GM19468 (cell line): ENCODE results near the gene CCDC182.

Experiments
- ATAC-seq: cut with Tn5 transposase; IDR thresholded peaks from one replicate; pipeline ENCODE4 v1.9.1; 2021; ENCODE audit warnings: mild to moderate bottlenecking, moderate library complexity, moderate number of reproducible peaks; ENCODE audit not compliant: unreplicated experiment; ENCODE audit errors: extremely low read depth

CCDC182 gene

DNA sequence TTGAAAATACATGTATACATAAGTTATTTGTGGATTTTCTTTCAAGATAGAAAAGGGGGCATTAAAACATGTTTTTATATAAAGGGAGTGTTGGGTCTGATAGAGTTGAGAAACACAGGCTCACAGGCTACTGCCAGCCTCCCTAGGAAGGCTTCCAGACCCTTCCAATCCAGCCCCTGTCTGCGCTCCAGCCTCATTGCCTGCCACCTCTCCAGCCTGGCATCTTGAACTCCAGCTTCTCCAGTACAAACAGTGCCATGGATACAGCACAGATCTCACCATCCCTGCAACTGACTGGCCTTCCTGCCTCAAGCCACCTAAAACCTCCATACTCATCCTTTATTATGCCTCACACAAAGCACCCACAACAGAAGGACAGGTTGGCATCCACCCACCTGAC lies 40.7 kb downstream of the CCDC182 start:
- ATAC-seq, result no peak

GRCh38 chr17:57703273-57703672 lies 41.8 kb downstream of the CCDC182 start:
- no peak for ATAC-seq

- no peak for ATAC-seq
These were observed 44.0 kb downstream of the CCDC182 start for GRCh38 chr17:57701124-57701523.

GRCh38 chr17:57699751-57700219 lies 45.3 kb downstream of the CCDC182 start:
- ATAC-seq, result no peak

GRCh38 chr17:57697891-57698711 lies 47.0 kb downstream of the CCDC182 start:
- ATAC-seq, result no peak

- ATAC-seq, result no peak
These were observed 47.9 kb downstream of the CCDC182 start for GRCh38 chr17:57697197-57697596.

DNA sequence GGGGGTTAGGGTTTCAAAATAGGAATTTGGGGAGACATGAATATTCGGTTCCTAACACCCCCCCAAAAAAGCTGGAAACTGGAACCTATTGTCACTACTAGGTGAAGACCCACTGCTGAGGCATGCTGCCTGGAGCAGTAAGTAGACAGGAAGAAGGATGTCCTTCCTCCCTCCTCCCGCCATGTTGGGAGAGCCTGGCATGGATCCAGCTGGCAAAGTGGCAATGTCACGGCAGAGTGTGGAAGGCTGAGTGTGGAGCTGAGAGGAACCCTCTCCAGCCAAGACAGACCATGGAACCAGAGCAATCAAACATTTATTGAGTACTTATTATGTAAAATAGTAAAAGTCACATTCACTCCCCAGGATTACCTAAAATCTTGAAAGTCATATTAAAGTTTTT lies 49.0 kb downstream of the CCDC182 start:
- ATAC-seq, result no peak
